HUES48 (cell line): ENCODE results near the gene PCBP3.

Experiments used
- H3K27ac ChIP-seq: one replicate; pipeline ENCODE4 v1.7.0; 2013; ENCODE audit warnings: low read depth, low read length, inconsistent platforms
- H3K27me3 ChIP-seq: 2 replicates; pipeline ENCODE4 v1.6.1; 2013; ENCODE audit warnings: mild to moderate bottlenecking, low read length; ENCODE audit not compliant: control insufficient read depth, insufficient read depth
- H3K36me3 ChIP-seq: 2 replicates; pipeline ENCODE4 v1.6.1; 2013; ENCODE audit warnings: low read length; ENCODE audit not compliant: control insufficient read depth, insufficient read depth
- H3K4me1 ChIP-seq: 2 replicates; pipeline ENCODE4 v1.6.1; 2013; ENCODE audit warnings: mild to moderate bottlenecking, low read length; ENCODE audit not compliant: control insufficient read depth, insufficient read depth
- H3K4me3 ChIP-seq: 2 replicates; pipeline ENCODE4 v1.5.1; 2013; ENCODE audit warnings: mild to moderate bottlenecking, low read depth, low read length
- H3K9ac ChIP-seq: 2 replicates; pipeline ENCODE4 v1.6.1; 2013; ENCODE audit warnings: mild to moderate bottlenecking, low read depth, low read length, moderate library complexity
- H3K9me3 ChIP-seq: 2 replicates; pipeline ENCODE4 v1.6.1; 2013; ENCODE audit warnings: low read length; ENCODE audit not compliant: control insufficient read depth, insufficient read depth

PCBP3 gene

DNA sequence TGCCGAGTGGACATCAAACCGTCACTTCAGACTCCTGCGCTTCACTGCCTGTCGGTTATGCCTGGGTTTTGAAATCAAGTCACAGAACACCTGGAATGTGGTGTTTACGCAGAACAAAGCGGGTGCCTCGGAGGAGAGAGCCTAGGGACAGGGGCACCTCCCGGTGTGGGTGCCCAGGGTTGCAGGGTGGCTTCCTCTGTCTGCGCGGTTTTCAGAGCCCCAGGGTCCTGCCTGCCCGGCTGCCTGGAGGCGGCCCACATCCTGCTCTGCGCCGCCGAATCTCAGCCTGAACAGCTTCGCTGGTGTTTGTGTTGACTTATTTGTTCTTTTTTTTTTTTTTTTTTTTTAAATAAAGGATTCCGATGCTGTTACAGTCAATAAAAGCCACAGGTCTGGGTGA, 224.6 kb downstream of the PCBP3 start:
- no peak overlapping the region for H3K27ac ChIP-seq
- no peak overlapping the region for H3K9ac ChIP-seq
- no peaks in the 10 kb centered on the region for H3K4me1 ChIP-seq

GRCh38 chr21:45868488-45868887, 225.0 kb downstream of the PCBP3 start:
- Histone ChIP-seq H3K4me3 (no peak overlapping the region), H3K27me3 (no peaks in the 10 kb centered on the region), H3K9me3 (no peaks in the 10 kb centered on the region), H3K4me1 (no peaks in the 10 kb centered on the region), H3K36me3 (no peaks in the 10 kb centered on the region), H3K27ac (no peak overlapping the region), H3K9ac (no peak overlapping the region)

More for the DNA sequence above, 224.6 kb downstream of the PCBP3 start:
- no peaks in the 10 kb centered on the region for H3K36me3 ChIP-seq
- no peaks in the 10 kb centered on the region for H3K27me3 ChIP-seq
- no peak overlapping the region for H3K4me3 ChIP-seq
- no peaks in the 10 kb centered on the region for H3K9me3 ChIP-seq

DNA sequence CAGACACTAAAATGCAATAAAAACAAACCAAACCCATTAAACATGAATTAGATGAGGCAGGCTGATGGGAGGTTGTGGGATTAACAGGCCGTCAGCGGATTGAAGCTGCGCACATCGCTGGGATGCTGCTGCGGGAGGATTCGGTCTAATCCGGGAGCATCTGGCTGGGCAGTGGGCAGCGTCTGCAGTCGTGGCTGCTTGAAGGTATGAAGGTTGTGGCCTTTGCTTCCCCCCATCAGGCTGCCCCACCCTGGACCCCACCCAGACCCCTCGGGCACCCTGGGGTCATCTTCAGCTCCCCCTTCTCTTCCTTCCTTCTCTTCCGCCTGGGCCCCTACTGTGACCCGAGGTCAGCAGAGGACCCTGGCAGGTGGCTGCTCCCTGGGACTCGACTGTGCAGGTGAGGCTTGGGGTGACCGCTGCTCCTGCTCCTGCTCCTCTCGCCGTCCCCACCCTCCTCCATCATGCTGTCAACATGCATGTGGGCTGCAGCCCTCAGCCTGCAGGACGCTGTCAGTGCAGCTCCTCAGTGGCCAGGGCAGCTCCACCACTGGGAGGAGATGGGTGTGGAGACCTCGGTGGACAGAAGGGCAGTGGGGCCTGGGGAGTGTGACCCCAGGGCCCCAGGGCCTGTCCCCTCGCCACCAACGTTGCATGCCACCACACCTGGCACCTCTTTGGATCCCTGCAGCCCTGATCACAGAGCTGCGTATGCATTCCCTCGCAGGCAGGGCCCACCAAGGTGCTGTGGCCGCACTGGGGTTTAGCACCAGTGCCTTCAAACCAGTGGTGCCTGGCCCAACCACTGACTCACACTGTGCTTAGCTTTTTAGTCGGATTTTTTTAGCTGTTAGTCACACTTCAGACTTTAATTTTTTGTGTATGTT, 225.8 kb downstream of the PCBP3 start:
- no peak overlapping the region for H3K27ac ChIP-seq
- no peaks in the 10 kb centered on the region for H3K9me3 ChIP-seq
- H3K36me3 ChIP-seq: no peaks in the 10 kb centered on the region
- H3K27me3 ChIP-seq: no peaks in the 10 kb centered on the region
- H3K9ac ChIP-seq: no peak overlapping the region
- H3K4me3 ChIP-seq: no peak overlapping the region
- no peaks in the 10 kb centered on the region for H3K4me1 ChIP-seq

DNA sequence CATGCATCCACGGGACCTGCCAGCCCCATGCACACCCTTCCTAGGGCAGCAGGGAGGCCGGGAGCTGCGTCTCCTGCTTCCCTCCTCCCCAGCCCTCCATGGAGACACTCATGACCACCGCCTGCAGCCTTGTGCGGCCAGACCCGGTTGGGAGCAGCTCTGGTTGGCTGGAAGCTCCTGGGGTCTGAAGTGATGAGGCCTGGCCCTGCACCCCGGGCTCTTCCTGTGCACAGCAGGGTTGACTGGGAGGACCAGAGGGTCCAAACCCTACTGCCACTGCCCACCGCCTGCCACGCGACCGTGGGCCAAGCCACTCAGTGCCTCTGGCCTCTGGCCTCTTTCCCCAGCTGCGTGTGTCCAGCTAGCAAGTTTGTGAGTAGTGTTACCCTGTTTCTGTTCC, 226.9 kb downstream of the PCBP3 start:
- Histone ChIP-seq H3K27me3 (no peaks in the 10 kb centered on the region), H3K27ac (no peak overlapping the region), H3K9ac (no peak overlapping the region), H3K4me3 (no peak overlapping the region), H3K4me1 (no peaks in the 10 kb centered on the region), H3K9me3 (no peaks in the 10 kb centered on the region), H3K36me3 (no peaks in the 10 kb centered on the region)

GRCh38 chr21:45870851-45871615, 227.5 kb downstream of the PCBP3 start:
- H3K4me1 ChIP-seq: no peaks in the 10 kb centered on the region
- no peaks in the 10 kb centered on the region for H3K27me3 ChIP-seq

DNA sequence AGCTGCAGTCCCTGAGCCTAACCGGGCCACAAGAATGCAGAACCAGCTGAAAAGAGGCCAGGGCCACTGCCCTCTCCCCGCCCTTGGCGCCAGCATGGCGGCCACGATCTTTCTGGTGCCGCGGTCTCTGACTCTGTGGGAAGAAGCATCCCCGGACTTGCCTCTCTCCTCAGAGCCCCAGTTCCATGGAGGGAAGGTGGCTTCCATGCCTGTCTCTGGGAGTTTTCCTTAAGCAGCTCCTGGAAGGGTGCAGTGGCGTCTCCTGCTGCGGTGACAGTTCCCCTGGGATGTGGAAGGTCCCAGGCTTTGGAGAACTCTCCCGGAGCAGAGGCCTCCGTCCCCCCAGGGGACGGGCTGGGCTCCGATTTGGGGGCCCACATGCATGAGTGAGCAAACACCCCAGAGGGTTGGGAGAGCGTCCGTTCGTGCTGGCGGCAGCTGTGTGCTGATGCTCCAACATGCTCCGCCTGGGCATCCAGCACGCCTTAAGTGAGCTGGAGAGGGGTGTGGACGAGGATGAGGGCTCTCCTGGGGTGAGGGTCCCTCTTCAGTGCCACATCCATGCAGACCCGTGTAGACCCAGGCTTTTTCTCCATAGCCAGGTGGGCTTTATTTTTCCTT, 228.2 kb downstream of the PCBP3 start:
- Histone ChIP-seq H3K27me3 (no peaks in the 10 kb centered on the region), H3K9ac (no peak overlapping the region), H3K36me3 (no peaks in the 10 kb centered on the region), H3K9me3 (no peaks in the 10 kb centered on the region), H3K4me1 (no peaks in the 10 kb centered on the region), H3K27ac (no peak overlapping the region), H3K4me3 (no peak overlapping the region)

More at GRCh38 chr21:45870851-45871615, 227.5 kb downstream of the PCBP3 start:
- H3K36me3 ChIP-seq: no peaks in the 10 kb centered on the region
- H3K9me3 ChIP-seq: no peaks in the 10 kb centered on the region
- H3K9ac ChIP-seq: no peak overlapping the region
- no peak overlapping the region for H3K27ac ChIP-seq
- H3K4me3 ChIP-seq: no peak overlapping the region

DNA sequence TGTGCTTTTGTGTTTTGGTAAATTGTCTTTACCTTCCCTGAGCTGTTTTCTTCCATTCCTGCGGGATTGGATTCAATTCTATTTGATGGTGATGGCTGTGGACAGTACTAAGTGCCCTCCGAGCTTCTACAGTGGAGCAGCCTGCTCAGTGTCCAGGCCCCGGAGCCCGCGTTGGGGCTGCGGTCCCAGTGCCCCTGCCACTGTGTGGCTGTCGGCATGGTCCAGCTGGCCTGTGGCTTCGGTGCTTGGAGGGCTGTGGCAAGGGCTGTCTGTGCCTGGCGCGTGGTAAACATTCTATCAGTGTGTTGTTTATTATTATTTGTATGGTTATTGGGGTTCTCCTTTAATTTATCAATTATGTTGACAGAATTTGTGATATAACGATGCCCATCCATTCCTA, 228.9 kb downstream of the PCBP3 start:
- Histone ChIP-seq H3K9ac (no peak overlapping the region), H3K4me3 (no peak overlapping the region), H3K27me3 (no peaks in the 10 kb centered on the region), H3K4me1 (no peaks in the 10 kb centered on the region), H3K36me3 (no peaks in the 10 kb centered on the region), H3K9me3 (no peaks in the 10 kb centered on the region), H3K27ac (no peak overlapping the region)

GRCh38 chr21:45872902-45873301, 229.4 kb downstream of the PCBP3 start:
- no peaks in the 10 kb centered on the region for H3K9me3 ChIP-seq
- no peaks in the 10 kb centered on the region for H3K27me3 ChIP-seq
- H3K4me3 ChIP-seq: no peak overlapping the region
- H3K36me3 ChIP-seq: no peaks in the 10 kb centered on the region
- H3K27ac ChIP-seq: no peak overlapping the region
- no peak overlapping the region for H3K9ac ChIP-seq
- no peaks in the 10 kb centered on the region for H3K4me1 ChIP-seq

- no peaks in the 10 kb centered on the region for H3K27me3 ChIP-seq
- H3K9me3 ChIP-seq: no peaks in the 10 kb centered on the region
- no peaks in the 10 kb centered on the region for H3K4me1 ChIP-seq
- H3K36me3 ChIP-seq: no peaks in the 10 kb centered on the region
- no peak overlapping the region for H3K4me3 ChIP-seq
- no peak overlapping the region for H3K9ac ChIP-seq
- H3K27ac ChIP-seq: no peak overlapping the region
Observed at GRCh38 chr21:45873418-45873817, 229.9 kb downstream of the PCBP3 start.

DNA sequence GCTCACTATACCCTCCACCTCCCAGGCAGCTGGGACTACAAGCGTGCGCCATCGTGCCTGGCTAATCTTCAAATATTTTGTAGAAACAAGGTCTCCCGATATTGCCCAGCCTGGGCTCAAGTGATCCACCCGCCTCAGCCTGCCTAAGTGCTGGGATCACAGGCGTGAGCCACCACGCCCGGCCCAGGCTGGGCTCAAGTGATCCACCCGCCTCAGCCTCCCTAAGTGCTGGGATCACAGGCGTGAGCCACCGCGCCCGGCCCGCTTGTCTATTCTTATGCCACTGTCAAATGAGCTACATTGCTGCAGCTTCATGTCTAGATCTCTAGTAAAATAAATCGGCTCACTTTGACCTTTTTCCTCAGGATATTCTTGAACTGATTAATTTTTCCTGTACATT, 230.3 kb downstream of the PCBP3 start:
- Histone ChIP-seq H3K36me3 (no peaks in the 10 kb centered on the region), H3K27ac (no peak overlapping the region), H3K9me3 (no peaks in the 10 kb centered on the region), H3K9ac (no peak overlapping the region), H3K27me3 (no peaks in the 10 kb centered on the region), H3K4me3 (no peak overlapping the region), H3K4me1 (no peaks in the 10 kb centered on the region)
